Ramos (cell line): ENCODE measurements around the gene SLC18A3.

Experiments used
- in situ Hi-C: fragments of 300-500 bp; cut with MboI; formaldehyde crosslinking; loops from one replicate; pipeline ENCODE4 v1.14.3; 2022; ENCODE audit warnings: low sequenced_read_pairs; ENCODE audit not compliant: unreplicated experiment

Gene SLC18A3

GRCh38 chr10:49609283-49610113 lies 612 bp upstream of the SLC18A3 start:
- in situ Hi-C loops: no loop called here

GRCh38 chr10:49610458-49611165 lies 502 bp downstream of the SLC18A3 start:
- in situ Hi-C loops: no loop called here

- in situ Hi-C loops: no loop called here
These were observed 1.2 kb downstream of the SLC18A3 start for GRCh38 chr10:49611166-49611815.

GRCh38 chr10:49611816-49612512 lies 1.9 kb downstream of the SLC18A3 start:
- in situ Hi-C loops: no loop called here

- in situ Hi-C loops: no loop called here
These were observed 2.5 kb downstream of the SLC18A3 start for GRCh38 chr10:49612513-49613164.

- in situ Hi-C loops: no loop called here
These were observed 3.2 kb downstream of the SLC18A3 start for GRCh38 chr10:49613165-49613881.

GRCh38 chr10:49613882-49614241 lies 3.8 kb downstream of the SLC18A3 start, which contains the start of gene CHAT:
Gene CHAT, plus strand, starts transcription at chr10:49614037. Its CDS starts 153 bp downstream, at chr10:49614190.
- in situ Hi-C loops: no loop called here

- in situ Hi-C loops: no loop called here
These were observed 4.4 kb downstream of the SLC18A3 start for GRCh38 chr10:49614242-49615198.

GRCh38 chr10:49615213-49615612 lies 5.1 kb downstream of the SLC18A3 start:
- in situ Hi-C loops: no loop called here

- in situ Hi-C loops: no loop called here
These were observed 5.6 kb downstream of the SLC18A3 start for GRCh38 chr10:49615721-49616120.

GRCh38 chr10:49616421-49617101 lies 6.5 kb downstream of the SLC18A3 start:
- in situ Hi-C loops: no loop called here

GRCh38 chr10:49617121-49618020 lies 7.3 kb downstream of the SLC18A3 start:
- in situ Hi-C loops: no loop called here

GRCh38 chr10:49618821-49619220 lies 8.7 kb downstream of the SLC18A3 start:
- in situ Hi-C loops: no loop called here

GRCh38 chr10:49619613-49620012 lies 9.5 kb downstream of the SLC18A3 start:
- in situ Hi-C loops: no loop called here

- in situ Hi-C loops: no loop called here
These were observed 10.2 kb downstream of the SLC18A3 start for GRCh38 chr10:49620286-49620810.

- in situ Hi-C loops: no loop called here
These were observed 10.8 kb downstream of the SLC18A3 start for GRCh38 chr10:49620841-49621378.
